Stimulated activated CD4-positive, alpha-beta T cell treated with anti-CD3 and anti-CD28 coated beads, Interleukin-1b, Interleukin-23, amount 100 ng/mL, for 24 hours (primary cell): Measurements from ENCODE around the gene AAGAB.
"Not testable (repeated sequence)": the region's sequence is repeated elsewhere in the genome, so short reads cannot be mapped to it uniquely, and the experiment has no call there.

Experiments
- DNase-seq, 4 experiments: peaks; one replicate each; pipeline ENCODE4 v3.0.0-alpha.2; 2020; ENCODE audit warnings: low read depth in 4 of 4, low spot score in 1 of 4

The AAGAB gene

GRCh38 chr15:67254238-67255175, at the start of gene AAGAB, which contains the start of gene IQCH:
Gene AAGAB (minus strand): TSS chr15:67254661. CDS start chr15:67254631, 30 bp downstream.
Gene IQCH (plus strand): TSS chr15:67254786. CDS start chr15:67254897, 111 bp downstream.
- DNase-seq, result peak; percentile 91 to 97 (median 93)

- DNase-seq, result no peak
These were observed 49.3 kb upstream of the AAGAB start for GRCh38 chr15:67303490-67304363.

GRCh38 chr15:67300266-67301025, 46.0 kb upstream of the AAGAB start:
- DNase-seq, result no peak

- DNase-seq, result no peak
These were observed 42.2 kb upstream of the AAGAB start for GRCh38 chr15:67296684-67297083.

GRCh38 chr15:67296188-67296587, 41.7 kb upstream of the AAGAB start:
- no peak for DNase-seq

GRCh38 chr15:67290319-67290718, 35.9 kb upstream of the AAGAB start:
- no peak for DNase-seq

- DNase-seq, result not testable (repeated sequence)
These were observed 31.9 kb upstream of the AAGAB start for GRCh38 chr15:67286400-67286799.

- DNase-seq, result not testable (repeated sequence)
These were observed 31.2 kb upstream of the AAGAB start for GRCh38 chr15:67285625-67286024.

GRCh38 chr15:67281714-67282113, 27.3 kb upstream of the AAGAB start:
- DNase-seq, result no peak

- DNase-seq, result no peak
These were observed 25.8 kb upstream of the AAGAB start for GRCh38 chr15:67280217-67280616.

GRCh38 chr15:67276666-67277065, 22.2 kb upstream of the AAGAB start:
- no peak for DNase-seq

- DNase-seq, result no peak
These were observed 19.8 kb upstream of the AAGAB start for GRCh38 chr15:67274236-67274635.

- DNase-seq, result no peak
These were observed 13.8 kb upstream of the AAGAB start for GRCh38 chr15:67267951-67268941.

- DNase-seq, result no peak
These were observed 13.0 kb upstream of the AAGAB start for GRCh38 chr15:67267440-67267839.

- DNase-seq, result no peak
These were observed 12.4 kb upstream of the AAGAB start for GRCh38 chr15:67266870-67267269.

GRCh38 chr15:67259806-67260205, 5.3 kb upstream of the AAGAB start:
- DNase-seq, result no peak

GRCh38 chr15:67259379-67259778, 4.9 kb upstream of the AAGAB start:
- DNase-seq, result no peak

- not testable (repeated sequence) for DNase-seq
These were observed 4.0 kb upstream of the AAGAB start for GRCh38 chr15:67258412-67258811.

GRCh38 chr15:67256051-67256450, 1.6 kb upstream of the AAGAB start:
- no peak for DNase-seq
